ENCODE results near the gene THEM5. TPM values are rescaled to one million over a fixed set of nuclear protein-coding genes. Genes with fewer than 3 reads are reported as not detected.

THEM5 gene
- total RNA-seq, 6 experiments from 2014 or later: not detected

DNA sequence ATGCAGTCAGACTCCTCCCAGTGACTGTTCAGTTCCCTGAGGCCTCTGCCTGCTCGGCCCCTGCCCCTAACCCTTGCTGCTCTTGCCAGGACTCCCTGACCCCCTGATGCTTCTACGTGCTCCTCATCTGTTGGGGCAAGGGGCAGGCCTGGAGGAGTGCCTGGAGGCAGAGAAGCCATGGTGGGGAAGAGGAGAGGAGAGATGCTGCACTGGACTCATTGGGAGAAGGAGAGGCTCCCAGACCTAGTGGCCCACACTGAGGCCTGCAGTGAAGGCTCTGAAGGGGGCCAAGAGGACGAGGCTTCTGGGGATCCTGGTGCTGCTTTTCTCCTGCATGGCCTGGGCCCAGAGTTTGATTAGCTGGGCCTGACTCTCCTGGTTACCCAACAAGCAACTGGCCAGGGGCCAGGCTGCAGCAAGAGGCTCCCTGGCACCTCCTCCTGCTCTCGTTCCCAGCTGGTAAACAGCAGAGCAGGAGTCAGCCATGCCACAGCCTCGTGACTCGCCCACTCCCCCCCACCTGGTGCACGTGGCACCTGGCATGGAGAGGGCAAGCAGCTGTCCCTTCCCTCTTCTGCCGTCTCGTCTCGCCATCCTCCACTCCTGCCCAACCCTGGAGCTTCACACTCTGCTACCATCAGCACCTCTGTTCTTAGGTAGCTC is 21.1 kb downstream of the THEM5 start:
- Histone ChIP-seq H3K4me3 (peak overlapping the region in 2 of 3 donors; percentile 21 to 74), H3K27me3 (no peaks in the 10 kb centered on the region), H3K9me3 (no peaks in the 10 kb centered on the region), H3K4me1 (peaks cover 0 to 76% (median 31%) of the 10 kb centered on the region in 4 donors), H3K36me3 (peaks cover 0 to 4% (median 1%) of the 10 kb centered on the region in 4 donors), H3K27ac (peak overlapping the region in 2 of 3 donors; percentile 71 to 88)
- DNase-seq (peak; percentile 93 to 97 (median 97)), ATAC-seq (peak; percentile 49 to 71 (median 58))
- WGBS (ENCODE audit: insufficient coverage, low coverage, low lambda C conversion rate, missing lambda C conversion rate): 13% methylated on average over 5 of the region's 10 CpGs
- TF ChIP-seq CTCF (IDR thresholded peaks at IDR 0.05): no peak
- TF ChIP-seq POLR2A (IDR thresholded peaks at IDR 0.05): no peak
- intact Hi-C loops (cut with DNase I): no loop called here

DNA sequence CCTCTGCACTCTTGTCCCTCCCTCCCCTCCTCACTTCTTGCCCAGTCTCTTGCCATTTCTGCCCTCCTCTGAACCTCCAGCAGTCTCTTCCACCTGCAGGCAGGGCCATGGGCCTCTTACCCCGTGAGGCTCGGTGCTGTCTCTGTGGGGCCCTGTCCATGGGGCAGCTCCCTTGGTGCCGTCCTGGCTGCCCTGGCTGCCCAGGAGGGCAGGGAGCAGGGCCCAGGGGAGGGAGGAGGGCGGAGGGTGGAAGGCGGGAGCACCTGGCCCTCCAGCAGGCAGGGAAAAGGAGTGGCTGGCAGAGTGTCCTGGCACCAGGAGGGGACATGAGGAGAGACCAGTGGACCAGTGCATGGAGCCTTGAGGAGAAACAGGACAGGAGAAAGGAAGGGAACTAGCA is 21.9 kb downstream of the THEM5 start, which contains the start of gene RORC:
Gene RORC, minus strand, starts transcription at position 198 of the 400 bp plus-strand sequence. Its CDS starts 38 bp downstream, at position 160.
- H3K4me1 ChIP-seq: peaks cover 0 to 80% (median 31%) of the 10 kb centered on the region in 4 donors
- intact Hi-C loops (cut with DNase I): no loop called here
- H3K36me3 ChIP-seq: peaks cover 0 to 4% (median 1%) of the 10 kb centered on the region in 4 donors
- H3K4me3 ChIP-seq: peak within 1 kb of the TSS; percentile 57 to 74 (median 72)
- no peaks in the 10 kb centered on the region for H3K9me3 ChIP-seq
- ATAC-seq (peak; percentile 70 to 79 (median 72)), DNase-seq (peak; percentile 88 to 95 (median 94))
- TF ChIP-seq CTCF (IDR thresholded peaks at IDR 0.05) (no peak), POLR2A (IDR thresholded peaks at IDR 0.05) (peak; percentile 88)
- no peaks in the 10 kb centered on the region for H3K27me3 ChIP-seq
- WGBS (ENCODE audit: insufficient coverage, low coverage, low lambda C conversion rate, missing lambda C conversion rate): 42% methylated on average over 5 of the region's 5 CpGs
- peak within 1 kb of the TSS; percentile 62 to 88 (median 71) for H3K27ac ChIP-seq

GRCh38 chr1:151831256-151831591 is 22.3 kb downstream of the THEM5 start:
- Histone ChIP-seq H3K9me3 (no peaks in the 10 kb centered on the region), H3K36me3 (peaks cover 0 to 4% (median 1%) of the 10 kb centered on the region in 4 donors), H3K4me3 (peak overlapping the region; percentile 57 to 74 (median 72)), H3K27me3 (no peaks in the 10 kb centered on the region), H3K4me1 (peaks cover 0 to 81% (median 32%) of the 10 kb centered on the region in 4 donors), H3K27ac (peak overlapping the region; percentile 62 to 88 (median 71))
- WGBS (ENCODE audit: insufficient coverage, low coverage, low lambda C conversion rate, missing lambda C conversion rate): 16% methylated on average over 3 of the region's 4 CpGs
- DNase-seq (no peak), ATAC-seq (no peak)
- intact Hi-C loops (cut with DNase I): no loop called here
- no peak for TF ChIP-seq CTCF (IDR thresholded peaks at IDR 0.05)
- no peak for TF ChIP-seq POLR2A (IDR thresholded peaks at IDR 0.05)

- TF ChIP-seq CTCF (IDR thresholded peaks at IDR 0.05) (no peak), POLR2A (IDR thresholded peaks at IDR 0.05) (no peak)
- ATAC-seq (no peak), DNase-seq (peak in 1 of 3 donors; percentile 39)
- intact Hi-C loops (cut with DNase I): no loop called here
- H3K4me3 ChIP-seq: peak overlapping the region in 2 of 3 donors; percentile 36 to 74
- no peaks in the 10 kb centered on the region for H3K9me3 ChIP-seq
- H3K36me3 ChIP-seq: peaks cover 0 to 4% (median 1%) of the 10 kb centered on the region in 4 donors
- WGBS (ENCODE audit: insufficient coverage, low coverage, low lambda C conversion rate, missing lambda C conversion rate): 25% methylated on average over 3 of the region's 6 CpGs
- H3K27me3 ChIP-seq: no peaks in the 10 kb centered on the region
- H3K4me1 ChIP-seq: peaks cover 0 to 77% (median 30%) of the 10 kb centered on the region in 4 donors
- H3K27ac ChIP-seq: no peak overlapping the region
Observed at GRCh38 chr1:151830055-151830454, 23.5 kb downstream of the THEM5 start.

All from right lobe of liver (tissue), 6 donors.